KMS-11 (cell line): Measurements from ENCODE around the gene KRTAP10-9.

Experiments
- H2AFZ ChIP-seq: fragments of 200-600 bp; sonication (generic); 2 replicates; pipeline ENCODE4 v1.6.1; 2016; ENCODE audit warnings: antibody characterized with exemption, mixed run types, low read depth
- H3K27ac ChIP-seq: fragments of 200-600 bp; sonication (generic); 2 replicates; pipeline ENCODE4 v1.6.1; 2016; ENCODE audit warnings: mild to moderate bottlenecking, mixed run types
- H3K27me3 ChIP-seq: fragments of 200-600 bp; sonication (generic); 2 replicates; pipeline ENCODE4 v1.6.1; 2017; ENCODE audit warnings: mild to moderate bottlenecking, low read depth, mixed run types, moderate library complexity; ENCODE audit not compliant: insufficient read depth
- H3K36me3 ChIP-seq: fragments of 200-600 bp; sonication (generic); 2 replicates; pipeline ENCODE4 v1.6.1; 2017; ENCODE audit warnings: mild to moderate bottlenecking, mixed run types; ENCODE audit not compliant: insufficient read depth
- H3K4me1 ChIP-seq: fragments of 200-600 bp; sonication (generic); 2 replicates; pipeline ENCODE4 v1.6.1; 2016; ENCODE audit warnings: mild to moderate bottlenecking, low read depth, mixed run types; ENCODE audit not compliant: poor library complexity, severe bottlenecking
- H3K4me2 ChIP-seq: fragments of 200-600 bp; sonication (generic); 2 replicates; pipeline ENCODE4 v1.7.0; 2016; ENCODE audit warnings: mild to moderate bottlenecking, mixed run types
- H3K4me3 ChIP-seq: fragments of 200-600 bp; sonication (generic); IDR thresholded peaks from 2 replicates; pipeline ENCODE4 v1.6.1; 2017; ENCODE audit warnings: low read depth, low read length, mixed read lengths; ENCODE audit not compliant: insufficient read depth
- H3K79me2 ChIP-seq: fragments of 200-600 bp; sonication (generic); 2 replicates; pipeline ENCODE4 v1.6.1; 2016; ENCODE audit warnings: low read depth, mixed run types; ENCODE audit not compliant: insufficient read depth
- H3K9ac ChIP-seq: fragments of 200-600 bp; sonication (generic); 2 replicates; pipeline ENCODE4 v1.6.1; 2016; ENCODE audit warnings: mild to moderate bottlenecking, mixed run types
- H4K20me1 ChIP-seq: fragments of 200-600 bp; sonication (generic); 2 replicates; pipeline ENCODE4 v1.6.1; 2016; ENCODE audit warnings: mild to moderate bottlenecking, mixed run types; ENCODE audit not compliant: insufficient read depth
- CTCF ChIP-seq: fragments of 200-600 bp; sonication (generic); conservative IDR thresholded peaks from 2 replicates; pipeline ENCODE4 v1.6.1; 2017; ENCODE audit warnings: low read depth, mild to moderate bottlenecking, antibody characterized with exemption, low read length, moderate library complexity, mixed read lengths

The KRTAP10-9 gene

GRCh38 chr21:44664691-44665090 is 37.8 kb downstream of the KRTAP10-9 start:
- no peak overlapping the region for H3K4me3 ChIP-seq
- H3K36me3 ChIP-seq, result no peaks in the 10 kb centered on the region
- no peaks in the 10 kb centered on the region for H4K20me1 ChIP-seq
- H3K4me2 ChIP-seq, result no peak overlapping the region
- peaks cover 39% of the 10 kb centered on the region; the same call in 1 of the 2 replicates for H3K27me3 ChIP-seq
- no peak overlapping the region for H2AFZ ChIP-seq
- H3K9ac ChIP-seq, result no peak overlapping the region
- no peak for TF ChIP-seq CTCF
- H3K79me2 ChIP-seq, result no peaks in the 10 kb centered on the region
- no peak overlapping the region for H3K27ac ChIP-seq
- H3K4me1 ChIP-seq, result no peaks in the 10 kb centered on the region

- H4K20me1 ChIP-seq, result no peaks in the 10 kb centered on the region
These were observed 39.8 kb downstream of the KRTAP10-9 start, which contains the start of gene KRTAP12-2 for GRCh38 chr21:44666401-44667320. Gene KRTAP12-2 (minus strand): TSS chr21:44666927. CDS start chr21:44666886, 41 bp downstream.

GRCh38 chr21:44667612-44668011 is 40.7 kb downstream of the KRTAP10-9 start:
- Histone ChIP-seq H3K79me2 (no peaks in the 10 kb centered on the region), H3K27me3 (peaks cover 29% of the 10 kb centered on the region; the same call in 1 of the 2 replicates), H3K27ac (no peak overlapping the region), H3K4me3 (no peak overlapping the region), H3K36me3 (no peaks in the 10 kb centered on the region), H4K20me1 (no peaks in the 10 kb centered on the region), H3K4me2 (no peak overlapping the region), H2AFZ (no peak overlapping the region), H3K4me1 (no peaks in the 10 kb centered on the region), H3K9ac (no peak overlapping the region)
- TF ChIP-seq CTCF, result no peak

More at GRCh38 chr21:44666401-44667320, 39.8 kb downstream of the KRTAP10-9 start, which contains the start of gene KRTAP12-2:
- H3K4me2 ChIP-seq, result no peak within 1 kb of the TSS
- no peak within 1 kb of the TSS for H3K4me3 ChIP-seq
- H3K4me1 ChIP-seq, result no peaks in the 10 kb centered on the region
- peaks cover 36% of the 10 kb centered on the region; the same call in 1 of the 2 replicates for H3K27me3 ChIP-seq
- H3K27ac ChIP-seq, result no peak within 1 kb of the TSS
- H3K79me2 ChIP-seq, result no peaks in the 10 kb centered on the region
- H3K36me3 ChIP-seq, result no peaks in the 10 kb centered on the region
- no peak within 1 kb of the TSS for H3K9ac ChIP-seq
- no peak for TF ChIP-seq CTCF
- no peak within 1 kb of the TSS for H2AFZ ChIP-seq

GRCh38 chr21:44670642-44671432 is 43.9 kb downstream of the KRTAP10-9 start:
- H2AFZ ChIP-seq, result no peak overlapping the region
- no peak for TF ChIP-seq CTCF
- H3K9ac ChIP-seq, result no peak overlapping the region
- no peak overlapping the region for H3K27ac ChIP-seq
- no peaks in the 10 kb centered on the region for H4K20me1 ChIP-seq
- H3K4me3 ChIP-seq, result no peak overlapping the region
- H3K4me2 ChIP-seq, result no peak overlapping the region
- H3K36me3 ChIP-seq, result no peaks in the 10 kb centered on the region
- no peaks in the 10 kb centered on the region for H3K79me2 ChIP-seq
- H3K27me3 ChIP-seq, result peaks cover 33% of the 10 kb centered on the region
- no peaks in the 10 kb centered on the region for H3K4me1 ChIP-seq
